ENCODE data around the gene PACRG. TPM values are rescaled to one million over a fixed set of nuclear protein-coding genes. Genes with fewer than 3 reads are reported as not detected.

The PACRG gene
- total and polyA plus RNA-seq, 2 of the 13 experiments (the other 11 are each of a cell fraction or from before 2014, with no cell fraction given): 0.13 TPM; not detected in 1

- TF ChIP-seq ZBTB40 (IDR thresholded peaks at IDR 0.05): no peak
- peak; percentile 72 for TF ChIP-seq ZBTB40 (CRISPR knock-in tag; IDR thresholded peaks at IDR 0.05)
- peak; percentile 73; the same call in 1 of the 2 replicates for TF ChIP-seq MEIS2 (CRISPR knock-in tag; IDR thresholded peaks at IDR 0.05)
- TF ChIP-seq HMGXB3 (CRISPR knock-in tag; IDR thresholded peaks at IDR 0.05; ENCODE audit: borderline replicate concordance): no peak
- TF ChIP-seq ZNF564 (CRISPR knock-in tag; IDR thresholded peaks at IDR 0.05): peak; percentile 48; the same call in 1 of the 2 replicates
- peak; percentile 82; the same call in 1 of the 2 replicates for TF ChIP-seq ZNF607 (CRISPR knock-in tag; IDR thresholded peaks at IDR 0.05; ENCODE audit: borderline replicate concordance)
- TF ChIP-seq CC2D1A (CRISPR knock-in tag; IDR thresholded peaks at IDR 0.05): peak; percentile 80
- TF ChIP-seq ZBTB42 (CRISPR knock-in tag; IDR thresholded peaks at IDR 0.05): peak; percentile 91; the same call in 1 of the 2 replicates
- no peak; the same call in 1 of the 2 replicates for TF ChIP-seq WIZ (CRISPR knock-in tag; IDR thresholded peaks at IDR 0.05)
- peak; percentile 94 for TF ChIP-seq CREB1 (IDR thresholded peaks at IDR 0.05)
- peak; percentile 95 for TF ChIP-seq CREB1 (CRISPR knock-in tag; IDR thresholded peaks at IDR 0.05)
- no peak for TF ChIP-seq PAX8 (CRISPR knock-in tag; IDR thresholded peaks at IDR 0.05; ENCODE audit: borderline replicate concordance)
- peak; percentile 80 for TF ChIP-seq RBFOX2 (IDR thresholded peaks at IDR 0.05; ENCODE audit: low read depth, low read length)
- TF ChIP-seq DR1 (CRISPR knock-in tag; IDR thresholded peaks at IDR 0.05): peak; percentile 79
- no peak; the same call in 1 of the 2 replicates for TF ChIP-seq NFYB (CRISPR knock-in tag; IDR thresholded peaks at IDR 0.05)
- TF ChIP-seq ZNF790 (CRISPR knock-in tag; IDR thresholded peaks at IDR 0.05; ENCODE audit: borderline replicate concordance): no peak
- TF ChIP-seq MIER2 (CRISPR knock-in tag; IDR thresholded peaks at IDR 0.05): peak; percentile 36; the same call in 1 of the 2 replicates
Measured at GRCh38 chr6:162727322-162728182, at the start of gene PACRG, which contains the start of gene PRKN (continued).
